ENCODE measurements around the gene TMEM131L.

Gene TMEM131L

GRCh38 chr4:153638999-153639398 is 172.8 kb downstream of the TMEM131L start:
- Histone ChIP-seq H3F3A (ENCODE audit: control insufficient read depth, insufficient read depth) (peaks cover 71% of the 10 kb centered on the region), H3K4me2 (ENCODE audit: low read length) (no peak overlapping the region), H3K79me2 (ENCODE audit: control insufficient read depth, low read length) (no peaks in the 10 kb centered on the region), H3K27ac (ENCODE audit: low read depth, low read length) (no peak overlapping the region), H4K20me1 (ENCODE audit: control insufficient read depth, insufficient read depth, low read depth, low read length) (peaks cover 6% of the 10 kb centered on the region; the same call in 1 of the 2 replicates), H3K27me3 (ENCODE audit: control insufficient read depth, low read length) (no peaks in the 10 kb centered on the region), H3K4me1 (ENCODE audit: control insufficient read depth, low read length) (peaks cover 4% of the 10 kb centered on the region), H3K9me2 (replicated peaks; ENCODE audit: control insufficient read depth, low read length) (no peaks in the 10 kb centered on the region), H3K36me3 (ENCODE audit: control insufficient read depth, low read length) (peaks cover 41% of the 10 kb centered on the region), H3K9me3 (ENCODE audit: control insufficient read depth, insufficient read depth, low read length) (no peaks in the 10 kb centered on the region), H3K4me3 (ENCODE audit: low read length) (no peak overlapping the region)
- TF ChIP-seq EZH2phosphoT487 (IDR thresholded peaks at IDR 0.05; ENCODE audit: borderline replicate concordance, low read length): no peak
- no peak for TF ChIP-seq CTCF (IDR thresholded peaks at IDR 0.05; ENCODE audit: low read depth, low read length, poor library complexity, severe bottlenecking)

GRCh38 chr4:153639833-153640802 is 174.0 kb downstream of the TMEM131L start:
- H4K20me1 ChIP-seq (ENCODE audit: control insufficient read depth, insufficient read depth, low read depth, low read length): 0 out of 2 replicates have a peak, but pooled peaks cover 6% of the 10 kb centered on the region
- peaks cover 30% of the 10 kb centered on the region for H3K36me3 ChIP-seq (ENCODE audit: control insufficient read depth, low read length)
- H3K4me2 ChIP-seq (ENCODE audit: low read length): no peak overlapping the region
- no peaks in the 10 kb centered on the region for H3K79me2 ChIP-seq (ENCODE audit: control insufficient read depth, low read length)
- no peak overlapping the region for H3K27ac ChIP-seq (ENCODE audit: low read depth, low read length)
- H3F3A ChIP-seq (ENCODE audit: control insufficient read depth, insufficient read depth): peaks cover 59% of the 10 kb centered on the region
- no peak for TF ChIP-seq EZH2phosphoT487 (IDR thresholded peaks at IDR 0.05; ENCODE audit: borderline replicate concordance, low read length)
- TF ChIP-seq CTCF (IDR thresholded peaks at IDR 0.05; ENCODE audit: low read depth, low read length, poor library complexity, severe bottlenecking): no peak
- no peaks in the 10 kb centered on the region for H3K9me2 ChIP-seq (replicated peaks; ENCODE audit: control insufficient read depth, low read length)
- H3K4me3 ChIP-seq (ENCODE audit: low read length): no peak overlapping the region
- H3K4me1 ChIP-seq (ENCODE audit: control insufficient read depth, low read length): peaks cover 4% of the 10 kb centered on the region
- H3K9me3 ChIP-seq (ENCODE audit: control insufficient read depth, insufficient read depth, low read length): no peaks in the 10 kb centered on the region
- H3K27me3 ChIP-seq (ENCODE audit: control insufficient read depth, low read length): no peaks in the 10 kb centered on the region

GRCh38 chr4:153641532-153641931 is 175.4 kb downstream of the TMEM131L start:
- TF ChIP-seq CTCF (IDR thresholded peaks at IDR 0.05; ENCODE audit: low read depth, low read length, poor library complexity, severe bottlenecking): no peak
- TF ChIP-seq EZH2phosphoT487 (IDR thresholded peaks at IDR 0.05; ENCODE audit: borderline replicate concordance, low read length): no peak
- Histone ChIP-seq H3K4me1 (ENCODE audit: control insufficient read depth, low read length) (peaks cover 4% of the 10 kb centered on the region), H3K9me2 (replicated peaks; ENCODE audit: control insufficient read depth, low read length) (no peaks in the 10 kb centered on the region), H3K4me3 (ENCODE audit: low read length) (no peak overlapping the region), H3K9me3 (ENCODE audit: control insufficient read depth, insufficient read depth, low read length) (no peaks in the 10 kb centered on the region), H3K4me2 (ENCODE audit: low read length) (no peak overlapping the region), H4K20me1 (ENCODE audit: control insufficient read depth, insufficient read depth, low read depth, low read length) (no peaks in the 10 kb centered on the region), H3K79me2 (ENCODE audit: control insufficient read depth, low read length) (no peaks in the 10 kb centered on the region), H3K27ac (ENCODE audit: low read depth, low read length) (no peak overlapping the region), H3K36me3 (ENCODE audit: control insufficient read depth, low read length) (peaks cover 16% of the 10 kb centered on the region), H3K27me3 (ENCODE audit: control insufficient read depth, low read length) (no peaks in the 10 kb centered on the region), H3F3A (ENCODE audit: control insufficient read depth, insufficient read depth) (peaks cover 45% of the 10 kb centered on the region)
